Keratinocyte (primary cell): ENCODE measurements around the gene SMIM22.

Experiments used
- EZH2 ChIP-seq: IDR thresholded peaks from one replicate; pipeline ENCODE4 v1.6.1; 2012; ENCODE audit warnings: inconsistent platforms, mild to moderate bottlenecking, low read length, moderate library complexity
- TF ChIP-seq, protein P1 (sequence below), 3 experiments: IDR thresholded peaks in 1 of 3; conservative IDR thresholded peaks in 1 of 3; optimal IDR thresholded peaks in 1 of 3; 2 replicates in 2 of 3; 3 replicates in 1 of 3; pipeline versions ENCODE3 to v1.5.1; 2011; ENCODE audit warnings: low read length in 3 of 3, mild to moderate bottlenecking in 3 of 3, moderate library complexity in 2 of 3, control low read depth in 1 of 3, inconsistent platforms in 1 of 3; ENCODE audit not compliant: insufficient read depth in 2 of 3; ENCODE audit errors: extremely low read depth in 1 of 3

DNA sequence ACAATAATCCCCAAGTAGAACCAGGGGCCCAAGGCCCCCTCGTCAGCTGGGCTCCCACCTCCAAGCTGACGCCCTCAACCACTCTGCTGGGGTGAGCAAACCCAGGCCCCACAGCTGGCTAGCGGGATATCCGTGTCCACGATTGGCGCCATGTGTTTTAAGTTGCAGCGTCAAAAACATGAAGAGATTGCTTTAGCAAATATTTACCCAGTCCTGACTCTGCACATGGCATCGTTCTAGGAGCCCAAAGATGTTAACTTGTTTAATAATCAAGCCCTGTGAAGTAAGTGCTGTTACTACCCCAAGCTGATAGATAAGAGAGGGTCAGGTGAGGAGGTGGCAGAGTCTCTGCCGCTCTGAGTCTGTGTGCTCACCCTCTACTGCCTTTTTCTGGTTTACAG, 6.7 kb upstream of the SMIM22 start:
- TF ChIP-seq, protein P1, sequence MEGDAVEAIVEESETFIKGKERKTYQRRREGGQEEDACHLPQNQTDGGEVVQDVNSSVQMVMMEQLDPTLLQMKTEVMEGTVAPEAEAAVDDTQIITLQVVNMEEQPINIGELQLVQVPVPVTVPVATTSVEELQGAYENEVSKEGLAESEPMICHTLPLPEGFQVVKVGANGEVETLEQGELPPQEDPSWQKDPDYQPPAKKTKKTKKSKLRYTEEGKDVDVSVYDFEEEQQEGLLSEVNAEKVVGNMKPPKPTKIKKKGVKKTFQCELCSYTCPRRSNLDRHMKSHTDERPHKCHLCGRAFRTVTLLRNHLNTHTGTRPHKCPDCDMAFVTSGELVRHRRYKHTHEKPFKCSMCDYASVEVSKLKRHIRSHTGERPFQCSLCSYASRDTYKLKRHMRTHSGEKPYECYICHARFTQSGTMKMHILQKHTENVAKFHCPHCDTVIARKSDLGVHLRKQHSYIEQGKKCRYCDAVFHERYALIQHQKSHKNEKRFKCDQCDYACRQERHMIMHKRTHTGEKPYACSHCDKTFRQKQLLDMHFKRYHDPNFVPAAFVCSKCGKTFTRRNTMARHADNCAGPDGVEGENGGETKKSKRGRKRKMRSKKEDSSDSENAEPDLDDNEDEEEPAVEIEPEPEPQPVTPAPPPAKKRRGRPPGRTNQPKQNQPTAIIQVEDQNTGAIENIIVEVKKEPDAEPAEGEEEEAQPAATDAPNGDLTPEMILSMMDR (optimal IDR thresholded peaks at IDR 0.05 in 1 of 3, IDR thresholded peaks at IDR 0.05 in 1 of 3, conservative IDR thresholded peaks at IDR 0.05 in 1 of 3; ENCODE audit: extremely low read depth in 1 of 3, insufficient read depth in 2 of 3, low read length in 3 of 3), result no peak
- no peak for TF ChIP-seq EZH2
